ENCODE data around the gene CPLX4. TPM values are rescaled to one million over a fixed set of nuclear protein-coding genes. Genes with fewer than 3 reads are reported as not detected.

The CPLX4 gene
- total RNA-seq, 6 donors from 2014 or later: not detected

- Histone ChIP-seq H3K27me3 (no peaks in the 10 kb centered on the region), H3K9me3 (no peaks in the 10 kb centered on the region), H3K36me3 (no peaks in the 10 kb centered on the region), H3K4me3 (no peak overlapping the region), H3K4me1 (no peaks in the 10 kb centered on the region), H3K27ac (no peak overlapping the region)
- WGBS, 2 donors: 68 to 73% methylated on average over 6 of the region's 6 CpGs
- DNase-seq (no peak), ATAC-seq (ENCODE audit: low FRiP score in 2 of 2) (no peak)
- TF ChIP-seq EP300 (IDR thresholded peaks at IDR 0.05) (no peak), POLR2A (IDR thresholded peaks at IDR 0.05) (no peak), CTCF (IDR thresholded peaks at IDR 0.05) (no peak), POLR2AphosphoS5 (IDR thresholded peaks at IDR 0.05) (no peak)
Observed at GRCh38 chr18:59286341-59286740, 32.1 kb downstream of the CPLX4 start.

GRCh38 chr18:59282341-59282740 is 36.1 kb downstream of the CPLX4 start:
- no peak for ATAC-seq (ENCODE audit: low FRiP score in 2 of 2)
- no peak for DNase-seq
- Histone ChIP-seq H3K27me3 (no peaks in the 10 kb centered on the region), H3K9me3 (no peaks in the 10 kb centered on the region), H3K4me1 (no peaks in the 10 kb centered on the region), H3K27ac (no peak overlapping the region), H3K36me3 (no peaks in the 10 kb centered on the region), H3K4me3 (no peak overlapping the region)
- TF ChIP-seq POLR2A (IDR thresholded peaks at IDR 0.05) (no peak), EP300 (IDR thresholded peaks at IDR 0.05) (no peak), POLR2AphosphoS5 (IDR thresholded peaks at IDR 0.05) (no peak), CTCF (IDR thresholded peaks at IDR 0.05) (no peak)
- WGBS, 2 donors: 81 to 82% methylated on average over 11 of the region's 11 CpGs

GRCh38 chr18:59279722-59280121 is 38.7 kb downstream of the CPLX4 start:
- Histone ChIP-seq H3K9me3 (no peaks in the 10 kb centered on the region), H3K27ac (no peak overlapping the region), H3K36me3 (no peaks in the 10 kb centered on the region), H3K27me3 (peaks cover 0 to 9% (median 3%) of the 10 kb centered on the region in 4 donors), H3K4me3 (no peak overlapping the region), H3K4me1 (no peaks in the 10 kb centered on the region)
- ATAC-seq (ENCODE audit: low FRiP score in 2 of 2) (no peak), DNase-seq (no peak)
- 59 to 76% methylated on average over 1 of the region's 1 CpG for WGBS, 2 donors
- TF ChIP-seq EP300 (IDR thresholded peaks at IDR 0.05): no peak
- no peak for TF ChIP-seq POLR2AphosphoS5 (IDR thresholded peaks at IDR 0.05)
- no peak for TF ChIP-seq CTCF (IDR thresholded peaks at IDR 0.05)
- TF ChIP-seq POLR2A (IDR thresholded peaks at IDR 0.05): no peak

GRCh38 chr18:59279193-59279592 is 39.3 kb downstream of the CPLX4 start:
- no peak overlapping the region for H3K27ac ChIP-seq
- TF ChIP-seq EP300 (IDR thresholded peaks at IDR 0.05) (no peak), POLR2AphosphoS5 (IDR thresholded peaks at IDR 0.05) (no peak), CTCF (IDR thresholded peaks at IDR 0.05) (no peak), POLR2A (IDR thresholded peaks at IDR 0.05) (no peak)
- 52 to 65% methylated on average over 3 of the region's 3 CpGs for WGBS, 2 donors
- no peaks in the 10 kb centered on the region for H3K9me3 ChIP-seq
- no peak for ATAC-seq (ENCODE audit: low FRiP score in 2 of 2)
- H3K36me3 ChIP-seq: no peaks in the 10 kb centered on the region
- H3K4me1 ChIP-seq: no peaks in the 10 kb centered on the region
- no peak for DNase-seq
- H3K4me3 ChIP-seq: no peak overlapping the region
- peaks cover 0 to 10% (median 6%) of the 10 kb centered on the region in 4 donors for H3K27me3 ChIP-seq

- Histone ChIP-seq H3K27ac (no peak overlapping the region), H3K36me3 (no peaks in the 10 kb centered on the region), H3K4me3 (no peak overlapping the region), H3K9me3 (no peaks in the 10 kb centered on the region), H3K27me3 (peaks cover 0 to 14% (median 10%) of the 10 kb centered on the region in 4 donors), H3K4me1 (peaks cover under 1 to 4% (median 2%) of the 10 kb centered on the region in 4 donors)
- no peak for TF ChIP-seq EP300 (IDR thresholded peaks at IDR 0.05)
- no peak for TF ChIP-seq POLR2A (IDR thresholded peaks at IDR 0.05)
- TF ChIP-seq CTCF (IDR thresholded peaks at IDR 0.05): no peak
- TF ChIP-seq POLR2AphosphoS5 (IDR thresholded peaks at IDR 0.05): no peak
- ATAC-seq (ENCODE audit: low FRiP score in 2 of 2) (no peak), DNase-seq (no peak)
- 65 to 69% methylated on average over 5 of the region's 5 CpGs for WGBS, 2 donors
Observed at GRCh38 chr18:59278793-59279192, 39.7 kb downstream of the CPLX4 start.
